ENCODE measurements around the gene ESRRG.

The ESRRG gene

GRCh38 chr1:216521477-216521876 is 201.8 kb downstream of the ESRRG start:
- no peak overlapping the region for H3K4me3 ChIP-seq (ENCODE audit: severe bottlenecking)
- H3K27ac ChIP-seq (ENCODE audit: poor library complexity, severe bottlenecking) = no peak overlapping the region
- ATAC-seq (ENCODE audit: low read depth) = no peak
- no peaks in the 10 kb centered on the region for H3K4me1 ChIP-seq (ENCODE audit: insufficient read depth, poor library complexity, severe bottlenecking)
- DNase-seq (ENCODE audit: low spot score) = no peak
- H3K27me3 ChIP-seq (ENCODE audit: insufficient read depth, poor library complexity, severe bottlenecking) = no peaks in the 10 kb centered on the region
- no peaks in the 10 kb centered on the region for H3K9me3 ChIP-seq (ENCODE audit: severe bottlenecking)
- no peak for TF ChIP-seq CTCF (IDR thresholded peaks at IDR 0.05; ENCODE audit: poor library complexity, severe bottlenecking)
- H3K36me3 ChIP-seq (ENCODE audit: low read depth) = no peaks in the 10 kb centered on the region

- Histone ChIP-seq H3K36me3 (ENCODE audit: low read depth) (no peaks in the 10 kb centered on the region), H3K27me3 (ENCODE audit: insufficient read depth, poor library complexity, severe bottlenecking) (no peaks in the 10 kb centered on the region), H3K4me1 (ENCODE audit: insufficient read depth, poor library complexity, severe bottlenecking) (no peaks in the 10 kb centered on the region), H3K27ac (ENCODE audit: poor library complexity, severe bottlenecking) (no peak overlapping the region), H3K9me3 (ENCODE audit: severe bottlenecking) (no peaks in the 10 kb centered on the region), H3K4me3 (ENCODE audit: severe bottlenecking) (no peak overlapping the region)
- no peak for DNase-seq (ENCODE audit: low spot score)
- ATAC-seq (ENCODE audit: low read depth) = no peak
- TF ChIP-seq CTCF (IDR thresholded peaks at IDR 0.05; ENCODE audit: poor library complexity, severe bottlenecking) = no peak
These were observed 204.2 kb downstream of the ESRRG start for GRCh38 chr1:216518844-216519627.

- Histone ChIP-seq H3K27ac (ENCODE audit: poor library complexity, severe bottlenecking) (no peak overlapping the region), H3K9me3 (ENCODE audit: severe bottlenecking) (no peaks in the 10 kb centered on the region), H3K36me3 (ENCODE audit: low read depth) (no peaks in the 10 kb centered on the region), H3K4me3 (ENCODE audit: severe bottlenecking) (no peak overlapping the region), H3K4me1 (ENCODE audit: insufficient read depth, poor library complexity, severe bottlenecking) (no peaks in the 10 kb centered on the region), H3K27me3 (ENCODE audit: insufficient read depth, poor library complexity, severe bottlenecking) (no peaks in the 10 kb centered on the region)
- no peak for TF ChIP-seq CTCF (IDR thresholded peaks at IDR 0.05; ENCODE audit: poor library complexity, severe bottlenecking)
- no peak for DNase-seq (ENCODE audit: low spot score)
- no peak for ATAC-seq (ENCODE audit: low read depth)
These were observed 220.6 kb downstream of the ESRRG start for GRCh38 chr1:216502528-216503162.

GRCh38 chr1:216500273-216500967 is 222.8 kb downstream of the ESRRG start:
- DNase-seq (ENCODE audit: low spot score) (no peak), ATAC-seq (ENCODE audit: low read depth) (no peak)
- Histone ChIP-seq H3K4me3 (ENCODE audit: severe bottlenecking) (no peak overlapping the region), H3K4me1 (ENCODE audit: insufficient read depth, poor library complexity, severe bottlenecking) (no peaks in the 10 kb centered on the region), H3K27me3 (ENCODE audit: insufficient read depth, poor library complexity, severe bottlenecking) (no peaks in the 10 kb centered on the region), H3K36me3 (ENCODE audit: low read depth) (no peaks in the 10 kb centered on the region), H3K27ac (ENCODE audit: poor library complexity, severe bottlenecking) (no peak overlapping the region), H3K9me3 (ENCODE audit: severe bottlenecking) (no peaks in the 10 kb centered on the region)
- TF ChIP-seq CTCF (IDR thresholded peaks at IDR 0.05; ENCODE audit: poor library complexity, severe bottlenecking) = no peak

Measured in RWPE2 (cell line).